Right lobe of liver (tissue), 6 donors: ENCODE measurements around the gene TJP1. TPM values are rescaled to one million over a fixed set of nuclear protein-coding genes. Genes with fewer than 3 reads are reported as not detected.

Experiments
- ATAC-seq, 4 donors: fragments of 200-7000 bp; cut with Tn5 transposase; one replicate each; pipeline ENCODE4 v1.9.1; 2020; ENCODE audit warnings: mild to moderate bottlenecking in 4 of 4, moderate library complexity in 4 of 4
- DNase-seq, 3 donors: peaks; one replicate each; pipeline ENCODE4 v3.0.0-alpha.2; 2020
- H3K27ac ChIP-seq, 3 donors: fragments of 200-600 bp; one replicate each; pipeline ENCODE4 v1.8.0; 2022
- H3K27me3 ChIP-seq, 2 donors: fragments of 200-600 bp; one replicate each; pipeline ENCODE4 v1.8.0; 2022
- H3K36me3 ChIP-seq, 4 donors: fragments of 200-600 bp; sonication (generic) in 1 of 4; one replicate each; pipeline versions ENCODE4 v1.5.1 to v1.8.0; 2017 to 2022; ENCODE audit warnings: control low read depth in 1 of 4
- H3K4me1 ChIP-seq, 4 donors: fragments of 200-600 bp; sonication (generic) in 1 of 4; one replicate each; pipeline versions ENCODE4 v1.5.1 to v1.8.0; 2017 to 2022; ENCODE audit warnings: control low read depth in 1 of 4
- H3K4me3 ChIP-seq, 3 donors: fragments of 200-600 bp; one replicate each; pipeline ENCODE4 v1.8.0; 2022
- H3K9me3 ChIP-seq, 4 donors: fragments of 200-600 bp; sonication (generic) in 1 of 4; one replicate each; pipeline versions ENCODE4 v1.5.1 to v1.8.0; 2017 to 2022; ENCODE audit warnings: control low read depth in 1 of 4
- POLR2A ChIP-seq: fragments of 450-650 bp; IDR thresholded peaks from one replicate; pipeline ENCODE4 v1.6.1; 2017; ENCODE audit warnings: antibody characterized with exemption, mild to moderate bottlenecking
- WGBS: methylation state at CpG from one replicate; pipeline ENCODE4 v1.1.6; 2018; ENCODE audit warnings: low coverage, low lambda C conversion rate; ENCODE audit not compliant: insufficient coverage; ENCODE audit errors: missing lambda C conversion rate; 5-methylcytosine and 5-hydroxymethylcytosine counted together
- intact Hi-C, 2 donors: fragments of 100-400 bp; cut with DNase I; formaldehyde crosslinking; loops; one replicate each; pipeline versions ENCODE4 v1.11.2 to v1.14.1; 2022
- total RNA-seq, 6 experiments: library from RNA; depleted of rRNA in 2 of 6; stranded (reverse); fragments of >200 nt in 2 of 6; fragmentation: NEBNext Ultra II Directional in 3 of 6; extraction: Animal tissue kit (Norgen Biotek cat#: 25700) in 3 of 6; gene quantifications; one replicate each; pipeline versions ENCODE4 v1.1.0 to v1.2.4, GENCODE V29; 2016 to 2023
- TF ChIP-seq, protein P1 (sequence below), 4 donors: fragments of 200-600 bp in 3 of 4; fragments of 450-650 bp in 1 of 4; IDR thresholded peaks; one replicate each; pipeline versions ENCODE4 v1.5.1 to v1.8.0; 2016 to 2022; ENCODE audit warnings: antibody characterized with exemption in 4 of 4, mild to moderate bottlenecking in 2 of 4
- donor health status: DM: no; HTN: yes; CAD: no.
- donor health status: DM: no; HTN: no; CAD: no.
- donor health status: DM: no; HTN: no; CAD: no.
- donor health status: DM: no; HTN: yes; CAD: no.
- donor health status: DM: no; HTN: yes; CAD: no.

TJP1 gene
- total RNA-seq, 6 experiments from 2014 or later: 22.5 to 57.3 (median 35.9) TPM

DNA sequence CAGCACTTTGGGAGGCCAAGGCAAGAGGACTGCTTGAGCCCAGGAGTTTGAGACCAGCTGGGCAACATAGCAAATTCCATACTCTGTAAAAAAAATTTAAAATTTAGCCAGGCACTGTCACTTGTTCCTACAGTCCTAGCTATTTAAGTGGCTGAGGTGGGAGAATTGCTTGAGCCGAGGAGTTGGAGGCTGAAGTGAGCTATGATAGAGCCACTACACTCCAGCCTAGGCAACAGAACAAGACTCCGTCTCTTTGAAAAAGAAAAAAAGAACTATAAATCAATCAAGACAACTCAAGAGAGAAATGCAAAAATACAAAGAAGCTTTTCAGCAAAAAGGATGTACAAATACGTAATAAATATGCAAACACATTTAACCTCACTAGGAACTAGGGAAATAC is 78.8 kb downstream of the TJP1 start:
- intact Hi-C loops: no loop called here
- no peaks in the 10 kb centered on the region for H3K27me3 ChIP-seq
- H3K27ac ChIP-seq: no peak overlapping the region
- no peak overlapping the region for H3K4me3 ChIP-seq
- TF ChIP-seq, protein P1, sequence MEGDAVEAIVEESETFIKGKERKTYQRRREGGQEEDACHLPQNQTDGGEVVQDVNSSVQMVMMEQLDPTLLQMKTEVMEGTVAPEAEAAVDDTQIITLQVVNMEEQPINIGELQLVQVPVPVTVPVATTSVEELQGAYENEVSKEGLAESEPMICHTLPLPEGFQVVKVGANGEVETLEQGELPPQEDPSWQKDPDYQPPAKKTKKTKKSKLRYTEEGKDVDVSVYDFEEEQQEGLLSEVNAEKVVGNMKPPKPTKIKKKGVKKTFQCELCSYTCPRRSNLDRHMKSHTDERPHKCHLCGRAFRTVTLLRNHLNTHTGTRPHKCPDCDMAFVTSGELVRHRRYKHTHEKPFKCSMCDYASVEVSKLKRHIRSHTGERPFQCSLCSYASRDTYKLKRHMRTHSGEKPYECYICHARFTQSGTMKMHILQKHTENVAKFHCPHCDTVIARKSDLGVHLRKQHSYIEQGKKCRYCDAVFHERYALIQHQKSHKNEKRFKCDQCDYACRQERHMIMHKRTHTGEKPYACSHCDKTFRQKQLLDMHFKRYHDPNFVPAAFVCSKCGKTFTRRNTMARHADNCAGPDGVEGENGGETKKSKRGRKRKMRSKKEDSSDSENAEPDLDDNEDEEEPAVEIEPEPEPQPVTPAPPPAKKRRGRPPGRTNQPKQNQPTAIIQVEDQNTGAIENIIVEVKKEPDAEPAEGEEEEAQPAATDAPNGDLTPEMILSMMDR (IDR thresholded peaks at IDR 0.05): no peak
- TF ChIP-seq POLR2A: no peak
- no peaks in the 10 kb centered on the region for H3K4me1 ChIP-seq
- H3K9me3 ChIP-seq: no peaks in the 10 kb centered on the region
- 91% methylated on average over 3 of the region's 3 CpGs for WGBS
- ATAC-seq: no peak
- DNase-seq: no peak
- H3K36me3 ChIP-seq: peaks cover 0 to 19% (median 0%) of the 10 kb centered on the region in 4 donors

DNA sequence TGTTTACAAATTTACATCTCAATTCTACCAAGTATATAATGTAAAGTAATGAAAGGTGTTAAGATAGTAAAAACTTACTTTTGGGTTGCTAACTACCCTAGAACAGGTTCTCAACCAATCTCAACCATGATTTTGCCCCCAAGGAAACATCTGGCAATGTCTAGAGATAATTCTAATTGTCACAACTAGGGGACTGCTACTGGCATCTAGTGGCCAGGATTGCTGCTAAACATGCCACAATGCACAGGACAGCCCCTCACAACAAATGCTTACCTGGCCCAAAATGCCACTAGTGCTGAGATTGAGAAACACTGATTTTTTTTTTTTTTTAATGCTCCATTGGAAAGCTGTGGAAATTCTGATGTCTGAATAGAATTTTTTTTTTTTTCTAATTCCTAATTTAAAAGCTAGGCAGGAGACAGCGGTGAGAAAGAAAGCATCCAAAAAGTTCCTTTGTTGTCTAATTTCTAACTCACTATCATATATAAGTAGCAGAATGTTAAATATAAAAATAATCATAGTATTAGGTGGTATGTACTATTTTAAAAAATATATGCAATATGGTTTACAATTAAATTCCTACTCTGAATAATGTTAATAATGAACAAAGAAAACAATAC is 81.5 kb downstream of the TJP1 start:
- ATAC-seq (peak; percentile 24 to 73 (median 52)), DNase-seq (no peak)
- Histone ChIP-seq H3K4me1 (peaks cover 0 to 9% (median 2%) of the 10 kb centered on the region in 4 donors), H3K4me3 (no peak overlapping the region), H3K36me3 (peaks cover 0 to 19% (median 0%) of the 10 kb centered on the region in 4 donors), H3K9me3 (no peaks in the 10 kb centered on the region), H3K27me3 (no peaks in the 10 kb centered on the region), H3K27ac (no peak overlapping the region)
- WGBS: 100% methylated on average over 1 of the region's 1 CpG
- intact Hi-C loops: no loop called here
- TF ChIP-seq, protein P1 (IDR thresholded peaks at IDR 0.05): peak; percentile 25 to 52 (median 36)
- no peak for TF ChIP-seq POLR2A

DNA sequence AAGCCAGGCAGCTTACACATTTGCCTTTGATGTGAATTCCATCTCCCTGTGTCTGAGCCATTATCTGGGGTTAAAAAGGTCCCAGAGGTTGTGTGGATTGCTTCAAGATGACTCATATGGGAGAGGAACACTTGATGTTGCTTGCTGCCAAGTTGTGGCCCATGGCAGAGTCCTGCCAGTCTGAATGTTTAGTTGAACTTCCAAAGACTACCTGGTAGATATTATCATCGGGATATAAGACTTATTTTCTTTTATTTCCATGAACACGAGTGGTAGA is 85.6 kb downstream of the TJP1 start:
- peak in 1 of 3 donors; percentile 45 for DNase-seq
- peak in 3 of 4 donors; percentile 53 to 89 (median 79) for ATAC-seq
- WGBS: 64% methylated on average over 2 of the region's 2 CpGs
- Histone ChIP-seq H3K27me3 (no peaks in the 10 kb centered on the region), H3K9me3 (no peaks in the 10 kb centered on the region), H3K27ac (peak overlapping the region in 1 of 3 donors; percentile 52), H3K36me3 (peaks cover 0 to 24% (median 10%) of the 10 kb centered on the region in 4 donors), H3K4me1 (peaks cover 0 to 16% (median 2%) of the 10 kb centered on the region in 4 donors), H3K4me3 (no peak overlapping the region)
- TF ChIP-seq, protein P1 (IDR thresholded peaks at IDR 0.05): no peak
- TF ChIP-seq POLR2A: no peak
- intact Hi-C loops: no loop called here

DNA sequence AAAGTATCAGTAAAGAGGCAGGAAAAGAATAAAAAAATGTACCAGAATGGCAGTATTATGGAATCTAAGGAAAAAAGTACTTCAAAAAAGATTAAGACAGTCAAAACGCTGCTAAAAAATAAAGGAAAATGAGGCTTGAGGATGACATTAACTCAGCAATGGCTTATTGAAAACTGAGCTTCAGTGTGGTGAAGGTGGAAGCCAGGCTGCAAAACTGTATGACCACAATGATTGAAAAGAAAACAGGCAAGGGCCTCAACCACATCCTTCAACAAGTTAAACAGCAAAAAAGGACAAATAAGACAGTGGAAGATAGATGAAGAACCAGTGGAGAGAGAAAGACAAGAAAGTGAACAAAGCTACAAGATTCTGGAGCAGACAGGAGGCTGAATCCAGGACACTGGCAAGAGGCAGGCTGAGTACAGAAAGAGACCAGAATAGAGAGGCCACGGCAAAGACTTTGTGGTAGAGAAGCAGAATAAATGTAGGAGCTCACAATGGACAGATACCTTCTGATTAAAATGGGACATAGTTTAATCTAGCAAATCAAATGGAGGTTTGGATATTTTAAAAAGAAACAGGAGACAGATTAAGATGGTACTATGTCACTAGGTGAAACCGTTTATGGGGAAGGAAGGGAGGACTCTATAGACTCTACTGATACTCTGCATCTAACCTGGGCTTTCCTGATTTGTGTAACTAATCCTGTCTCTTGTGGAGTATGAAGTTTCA is 86.1 kb downstream of the TJP1 start:
- ATAC-seq: no peak

More for the DNA sequence above, 86.1 kb downstream of the TJP1 start:
- TF ChIP-seq POLR2A: no peak
- TF ChIP-seq, protein P1 (IDR thresholded peaks at IDR 0.05): no peak
- Histone ChIP-seq H3K9me3 (no peaks in the 10 kb centered on the region), H3K27ac (peak overlapping the region in 1 of 3 donors; percentile 52), H3K36me3 (peaks cover 0 to 20% (median 10%) of the 10 kb centered on the region in 4 donors), H3K4me3 (no peak overlapping the region), H3K27me3 (no peaks in the 10 kb centered on the region), H3K4me1 (peaks cover 0 to 16% (median 2%) of the 10 kb centered on the region in 4 donors)
- intact Hi-C loops: no loop called here
- 48% methylated on average over 3 of the region's 3 CpGs for WGBS
- DNase-seq: no peak
